HG03558 (cell line): ENCODE measurements around the gene PPP2R3A.
"Not testable (repeated sequence)": the region's sequence is repeated elsewhere in the genome, so short reads cannot be mapped to it uniquely, and the experiment has no call there.

ENCODE experiments used
- ATAC-seq: cut with Tn5 transposase; IDR thresholded peaks from one replicate; pipeline ENCODE4 v1.9.1; 2021; ENCODE audit warnings: moderate number of reproducible peaks; ENCODE audit not compliant: unreplicated experiment; ENCODE audit errors: extremely low read depth

The PPP2R3A gene

DNA sequence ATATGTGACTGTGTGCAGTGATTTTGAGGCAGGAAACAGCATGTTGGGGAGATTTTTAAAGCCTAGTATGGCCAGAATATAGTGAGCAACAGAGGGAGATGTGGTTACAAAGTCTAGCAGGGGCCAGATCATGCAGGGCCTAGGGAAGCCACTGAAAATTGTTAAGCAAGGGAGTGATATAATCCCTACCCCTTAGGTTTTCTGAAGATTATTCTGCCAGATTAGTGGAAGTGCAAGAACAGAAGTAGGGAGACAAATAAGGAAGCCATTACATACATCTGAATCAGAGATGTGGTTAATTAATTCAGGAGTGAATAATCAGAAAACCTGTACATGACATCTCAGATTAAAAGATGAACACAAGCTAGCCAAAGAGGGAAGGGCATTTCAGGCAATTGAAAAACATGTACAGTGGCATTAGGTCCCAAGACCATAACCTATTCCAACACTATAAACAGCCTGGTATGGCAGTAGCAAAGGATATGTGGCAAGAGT is 175.8 kb downstream of the PPP2R3A start:
- ATAC-seq = no peak

DNA sequence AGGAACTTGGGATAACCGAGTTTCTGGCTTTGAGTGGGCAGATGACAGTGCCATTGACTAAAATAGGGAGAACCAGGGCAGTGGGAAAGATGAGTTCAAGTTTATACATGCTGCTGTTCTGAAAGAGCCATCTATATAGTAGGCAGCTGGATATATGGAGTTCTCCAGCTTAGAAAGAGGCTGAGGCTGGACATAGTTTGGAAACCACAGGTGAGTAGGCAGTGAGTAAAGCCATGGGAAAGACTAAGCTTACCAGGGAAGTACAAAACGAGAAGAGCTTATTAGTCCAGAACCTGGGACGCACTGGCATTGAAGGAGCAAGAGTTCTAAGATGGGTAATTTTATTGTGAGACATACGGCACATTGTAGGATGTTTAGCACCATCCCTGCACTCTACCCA is 176.4 kb downstream of the PPP2R3A start:
- no peak for ATAC-seq

DNA sequence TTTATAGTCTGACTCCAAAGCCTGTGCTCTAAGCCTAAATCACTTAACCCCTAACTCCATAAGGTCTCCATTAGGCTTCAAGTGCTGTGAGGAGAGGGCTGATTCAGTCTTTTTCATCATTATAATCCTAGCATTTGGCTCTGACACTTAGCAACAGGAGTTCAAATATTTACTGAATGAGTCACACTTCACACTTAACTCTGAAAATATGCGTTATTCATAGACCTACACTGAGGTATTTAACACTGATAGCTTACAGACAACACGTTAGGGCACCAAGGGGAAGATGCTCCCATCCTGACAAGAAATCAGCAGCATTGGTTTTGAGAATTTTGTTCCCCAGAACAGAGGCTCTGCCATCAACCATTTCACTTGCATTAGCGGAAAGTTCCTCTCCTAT is 177.1 kb downstream of the PPP2R3A start:
- ATAC-seq = no peak

- ATAC-seq = not testable (repeated sequence)
Observed at GRCh38 chr3:136144397-136144796, 178.9 kb downstream of the PPP2R3A start.

DNA sequence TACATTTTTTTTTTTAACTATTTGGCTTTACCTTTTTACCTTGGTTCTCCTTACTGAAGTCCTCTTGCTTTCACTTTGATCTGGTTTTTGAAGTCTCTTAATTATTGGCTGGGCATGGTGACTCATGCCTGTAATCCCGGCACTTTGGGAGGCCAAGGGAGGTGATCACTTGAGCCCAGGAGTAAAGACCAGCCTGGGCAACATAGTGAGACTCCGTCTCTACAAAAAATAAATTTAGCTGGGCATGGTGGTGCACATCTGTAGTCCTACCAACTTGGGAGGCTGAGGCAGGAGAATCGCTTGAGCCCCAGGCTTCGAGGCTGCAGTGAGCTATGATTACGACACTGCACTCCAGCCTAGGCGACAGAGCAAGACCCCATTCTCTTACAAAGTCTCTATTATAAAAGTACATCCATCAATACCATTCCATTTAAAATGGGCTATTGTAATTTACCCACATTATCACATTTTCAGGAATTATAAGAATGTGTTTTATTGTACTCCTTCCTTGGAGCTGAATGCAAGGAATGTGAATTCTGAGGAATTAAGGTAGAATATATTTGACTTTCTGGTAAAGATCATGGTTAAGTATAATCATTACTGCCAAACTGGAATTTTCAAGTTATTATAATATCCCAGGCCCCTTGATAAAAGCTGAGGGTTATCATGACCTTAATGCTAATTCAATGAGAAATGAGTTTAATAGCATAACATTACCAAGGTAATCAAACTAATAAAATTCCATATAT is 181.6 kb downstream of the PPP2R3A start:
- ATAC-seq = no peak

GRCh38 chr3:136149667-136150066 is 184.1 kb downstream of the PPP2R3A start:
- no peak for ATAC-seq

DNA sequence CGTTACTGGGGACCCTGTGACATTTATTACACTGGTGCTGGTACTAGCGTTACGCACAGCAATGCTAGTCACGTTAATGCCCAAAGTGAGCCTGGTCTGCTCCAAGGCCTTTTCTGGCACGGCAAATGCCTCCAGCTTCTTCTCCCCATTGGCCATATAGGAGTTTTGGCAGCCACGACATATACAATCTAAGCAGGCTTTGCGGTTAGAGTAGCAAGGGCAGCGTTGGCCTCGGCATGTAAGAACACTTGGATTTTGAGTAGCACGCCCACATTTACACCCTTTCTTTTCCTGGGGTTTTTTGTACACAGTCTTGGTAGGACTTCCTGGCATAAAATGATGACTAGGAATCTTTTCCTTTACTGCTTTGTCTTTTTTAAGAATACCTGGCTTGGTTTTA is 185.7 kb downstream of the PPP2R3A start:
- ATAC-seq = no peak

- ATAC-seq = no peak
Observed at GRCh38 chr3:136152176-136152843, 186.8 kb downstream of the PPP2R3A start.

GRCh38 chr3:136152963-136153362 is 187.4 kb downstream of the PPP2R3A start:
- no peak for ATAC-seq

DNA sequence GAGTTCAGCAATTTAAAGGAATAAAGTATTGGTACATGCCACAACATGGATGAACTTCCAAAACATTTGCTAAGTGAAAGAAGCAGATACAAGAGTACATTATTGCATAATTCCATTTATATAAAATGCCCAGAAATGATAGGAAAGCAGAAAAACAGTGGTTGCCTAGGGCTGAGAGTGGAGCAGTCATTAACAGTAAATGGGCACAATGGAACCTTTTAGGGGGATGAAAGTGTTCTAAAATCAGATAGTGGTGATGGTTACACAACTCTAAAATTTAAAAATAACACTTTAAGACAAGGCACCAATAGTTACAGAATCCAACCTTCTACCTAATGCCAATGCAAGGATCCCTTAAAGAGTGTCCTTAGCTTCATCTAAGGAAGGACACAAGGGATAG is 196.0 kb downstream of the PPP2R3A start:
- no peak for ATAC-seq

- ATAC-seq = no peak
Observed at GRCh38 chr3:136162322-136162721, 196.8 kb downstream of the PPP2R3A start.

DNA sequence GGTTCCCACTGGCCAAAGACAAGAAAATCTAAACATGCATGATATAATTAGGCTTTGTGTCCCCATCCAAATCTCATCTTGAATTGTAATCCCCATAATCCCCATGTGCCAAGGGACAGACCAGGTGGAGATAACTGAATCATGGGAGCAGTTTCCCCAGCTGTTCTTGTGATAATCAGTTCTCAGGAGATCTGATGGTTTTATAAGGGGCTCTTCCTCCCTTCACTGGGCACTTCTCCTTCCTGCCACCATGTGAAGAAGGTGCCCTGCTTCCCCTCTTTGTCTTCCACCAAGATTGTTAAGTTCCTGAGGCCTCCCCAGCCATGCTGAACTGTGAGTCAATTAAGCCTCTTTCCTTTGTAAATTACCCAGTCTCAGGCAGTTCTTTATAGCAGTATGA is 198.1 kb downstream of the PPP2R3A start:
- ATAC-seq = not testable (repeated sequence)

- no peak for ATAC-seq
Observed at GRCh38 chr3:136166507-136166906, 201.0 kb downstream of the PPP2R3A start.

DNA sequence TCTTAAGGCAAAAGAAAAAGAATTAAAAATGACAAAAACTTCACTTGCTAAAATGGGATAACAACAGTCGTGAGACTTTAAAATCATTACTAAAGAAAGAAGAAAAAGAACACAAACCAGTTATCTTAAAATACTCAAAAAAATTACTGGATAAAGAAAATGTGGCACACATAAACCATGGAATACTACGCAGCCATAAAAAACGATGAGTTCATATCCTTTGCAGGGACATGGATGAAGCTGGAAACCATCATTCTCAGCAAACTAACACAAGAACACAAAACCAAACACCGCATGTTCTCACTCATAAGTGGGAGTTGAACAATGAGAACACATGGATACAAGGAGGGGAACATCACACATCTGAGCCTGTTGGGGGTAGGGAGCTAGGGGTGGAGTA is 202.7 kb downstream of the PPP2R3A start:
- ATAC-seq = not testable (repeated sequence)

DNA sequence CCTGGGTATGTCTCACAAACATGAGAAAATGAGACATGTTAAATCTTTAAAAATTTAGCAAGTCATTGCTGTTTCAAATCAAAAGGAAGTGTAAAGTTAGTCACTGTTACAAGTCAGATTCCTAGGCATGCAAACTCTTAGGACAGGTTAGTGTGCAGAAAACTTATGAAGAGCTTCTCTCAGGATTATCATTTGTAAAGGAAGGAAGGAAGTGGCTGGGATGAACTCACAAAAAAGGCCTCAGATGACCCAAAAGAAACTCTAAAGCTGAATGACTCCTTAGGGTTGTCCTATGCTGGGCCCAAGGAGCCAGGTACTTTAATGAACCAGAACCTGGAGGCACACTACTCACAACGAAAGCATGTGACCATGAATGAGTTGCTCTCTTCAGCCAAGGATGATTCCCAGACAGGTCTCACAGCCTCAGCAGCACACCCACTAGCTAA is 205.6 kb downstream of the PPP2R3A start:
- ATAC-seq = no peak

DNA sequence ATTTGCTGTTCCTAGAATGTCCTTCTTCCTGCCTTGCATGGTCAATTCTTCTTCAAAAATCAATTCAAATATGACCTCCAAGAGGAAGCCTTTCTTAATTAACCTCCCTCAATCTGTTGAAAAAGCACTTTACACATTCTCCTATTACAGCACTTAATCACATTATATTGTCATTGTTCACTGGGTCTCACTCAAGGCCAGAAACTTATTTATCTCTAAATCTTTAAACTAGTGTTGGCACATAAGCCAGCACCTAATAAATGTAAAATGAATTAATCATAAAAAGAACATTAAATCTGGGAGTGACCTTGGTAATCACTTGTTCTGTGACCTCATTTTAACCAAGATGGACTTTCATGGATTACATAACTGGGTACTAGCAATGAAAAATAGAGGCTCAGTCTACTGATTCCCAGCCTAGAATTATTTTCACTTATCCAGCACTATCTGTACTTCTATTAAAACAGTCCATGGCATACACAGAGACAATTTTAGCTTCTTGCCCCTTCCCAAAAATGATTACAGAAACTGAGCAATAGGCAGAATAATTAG is 208.5 kb downstream of the PPP2R3A start:
- ATAC-seq = no peak

GRCh38 chr3:136177876-136178275 is 212.3 kb downstream of the PPP2R3A start:
- no peak for ATAC-seq

DNA sequence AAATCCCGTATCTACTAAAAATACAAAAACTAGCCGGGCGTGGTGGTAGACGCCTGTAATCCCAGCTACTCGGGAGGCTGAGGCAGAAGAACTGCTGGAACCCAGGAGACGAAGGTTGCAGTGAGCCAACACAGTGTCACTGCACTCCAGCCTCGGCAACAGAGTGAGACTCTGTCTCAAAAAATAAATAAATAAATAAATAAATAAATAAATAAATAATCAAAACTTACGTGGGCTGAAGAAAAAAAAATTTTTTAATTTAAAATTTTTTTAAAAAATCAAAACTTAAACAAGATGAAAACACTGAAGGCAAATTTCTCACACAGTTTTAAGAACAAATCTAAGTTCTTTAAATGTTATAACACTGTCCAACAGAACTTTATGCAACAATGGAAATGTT is 216.2 kb downstream of the PPP2R3A start:
- no peak for ATAC-seq

DNA sequence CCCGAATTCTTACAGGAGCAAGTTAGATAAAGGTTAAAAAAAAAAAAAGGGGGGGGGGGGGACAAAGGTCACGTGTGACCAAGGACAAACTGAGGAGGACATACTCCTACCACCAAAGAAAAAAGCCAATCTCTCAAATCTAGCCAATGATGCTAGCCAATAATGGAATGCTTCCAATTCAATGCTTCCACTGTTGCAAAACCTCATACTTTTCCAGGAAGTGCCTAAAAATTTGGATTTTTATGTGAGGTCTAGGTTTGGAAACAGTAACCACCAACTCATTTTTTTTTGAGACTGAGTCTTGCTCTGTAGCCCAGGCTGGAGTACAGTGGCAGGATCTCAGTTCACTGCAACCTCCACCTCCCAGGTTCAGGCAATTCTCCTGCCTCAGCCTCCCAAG is 219.2 kb downstream of the PPP2R3A start:
- no peak for ATAC-seq

DNA sequence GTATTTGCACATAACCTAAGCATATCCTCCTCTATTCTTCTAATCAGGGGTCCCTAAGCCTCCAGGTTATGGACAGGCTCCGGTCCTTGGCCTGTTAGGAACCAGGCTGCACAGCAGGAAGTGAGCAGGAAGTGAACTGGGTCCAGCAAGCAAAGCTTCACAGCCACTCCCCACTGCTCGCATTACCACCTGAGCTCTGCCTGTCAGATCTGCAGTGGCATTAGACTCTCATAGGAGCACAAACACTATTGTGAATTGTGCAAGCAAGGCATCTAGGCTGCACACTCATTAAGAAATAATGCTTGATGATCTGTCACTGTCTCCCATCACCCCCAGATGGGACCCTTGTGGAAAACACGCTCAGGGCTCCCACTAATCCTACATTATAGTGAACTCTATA is 220.8 kb downstream of the PPP2R3A start:
- no peak for ATAC-seq

DNA sequence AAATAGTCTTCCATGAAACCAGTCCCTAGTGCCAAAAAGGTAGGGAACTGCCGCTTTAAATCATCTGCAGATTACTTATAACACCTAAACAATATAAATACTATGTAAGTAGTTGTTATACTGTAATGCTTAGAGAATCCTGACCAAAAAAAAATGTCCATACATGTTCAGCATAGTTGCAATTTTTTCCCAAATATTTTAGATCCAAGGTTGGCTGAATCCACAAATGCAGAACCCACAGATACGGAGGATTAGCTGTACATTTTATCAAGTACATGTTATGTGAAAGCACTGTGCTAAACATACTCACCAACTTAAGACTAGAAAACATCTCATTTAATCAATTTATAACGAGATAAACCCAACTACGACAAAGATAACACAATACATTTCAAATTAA is 221.3 kb downstream of the PPP2R3A start:
- no peak for ATAC-seq
